SK-N-SH (cell line): ENCODE measurements around the gene PER3. TPM values are rescaled to one million over a fixed set of nuclear protein-coding genes. Genes with fewer than 3 reads are reported as not detected.

Source experiments
- CTCF ChIA-PET: fragments of 300-600, 350-600 bp; formaldehyde crosslinking; extraction: SDS; loops from one replicate; lab custom pipeline; 2021; lab: Yijun Ruan, JAX
- POLR2A ChIA-PET: fragments of 350-600 bp; sonication (Branson Sonifier 250); formaldehyde crosslinking; extraction: SDS; loops from one replicate; lab custom pipeline; 2020; ENCODE audit warnings: antibody characterized with exemption, inconsistent platforms; lab: Yijun Ruan, JAX
- DNase-seq: peaks from one replicate; pipeline ENCODE4 v3.0.0; 2012
- H2AFZ ChIP-seq: fragments of 200-600 bp; sonication (generic); 2 replicates; pipeline ENCODE4 v1.8.1; 2016; ENCODE audit warnings: antibody characterized with exemption, mild to moderate bottlenecking, low read depth
- H3F3A ChIP-seq: fragments of 200-600 bp; sonication (generic); replicated peaks from 2 replicates; pipeline ENCODE3; 2016; ENCODE audit warnings: antibody characterized with exemption, mild to moderate bottlenecking; ENCODE audit not compliant: insufficient read depth
- H3K27ac ChIP-seq, 2 experiments: fragments of 200-500 bp in 1 of 2; fragments of 200-600 bp in 1 of 2; sonication (Bioruptor generic) in 1 of 2; sonication (generic), shearing (Covaris generic) in 1 of 2; 2 replicates each; pipeline versions ENCODE4 v1.5.1 to v1.6.1; 2014 to 2016; ENCODE audit warnings: low read depth in 2 of 2, inconsistent platforms in 1 of 2, low read length in 1 of 2, mild to moderate bottlenecking in 1 of 2, mixed read lengths in 1 of 2
- H3K27me3 ChIP-seq: fragments of 200-600 bp; sonication (generic), shearing (Covaris generic); 2 replicates; pipeline ENCODE4 v1.6.1; 2016; ENCODE audit warnings: mixed run types; ENCODE audit not compliant: insufficient read depth
- H3K36me3 ChIP-seq, 2 experiments: fragments of 200-500 bp in 1 of 2; fragments of 200-600 bp in 1 of 2; sonication (Bioruptor generic) in 1 of 2; sonication (generic) in 1 of 2; replicated peaks in 1 of 2; 2 replicates each; pipeline versions ENCODE3 to v1.5.1; 2014 to 2016; ENCODE audit warnings: low read length in 1 of 2, mild to moderate bottlenecking in 1 of 2; ENCODE audit not compliant: insufficient read depth in 2 of 2, control insufficient read depth in 1 of 2
- H3K4me1 ChIP-seq, 2 experiments: fragments of 200-500 bp in 1 of 2; fragments of 200-600 bp in 1 of 2; sonication (Bioruptor generic) in 1 of 2; sonication (generic), shearing (Covaris generic) in 1 of 2; 2 replicates each; pipeline versions ENCODE4 v1.5.1 to v1.6.1; 2014 to 2016; ENCODE audit warnings: low read depth in 1 of 2, low read length in 1 of 2, mixed run types in 1 of 2; ENCODE audit not compliant: insufficient read depth in 2 of 2, control insufficient read depth in 1 of 2
- H3K4me2 ChIP-seq: fragments of 200-600 bp; sonication (generic), shearing (Covaris generic); 2 replicates; pipeline ENCODE4 v1.6.1; 2017; ENCODE audit warnings: mixed run types
- H3K4me3 ChIP-seq, 2 experiments: fragments of 200-500 bp in 1 of 2; fragments of 200-600 bp in 1 of 2; sonication (Bioruptor generic) in 1 of 2; sonication (generic), shearing (Covaris generic) in 1 of 2; 2 replicates each; pipeline versions ENCODE4 v1.5.1 to v1.8.1; 2014 to 2016; ENCODE audit warnings: low read depth in 2 of 2, inconsistent platforms in 1 of 2, low read length in 1 of 2, mild to moderate bottlenecking in 1 of 2, mixed read lengths in 1 of 2, moderate library complexity in 1 of 2
- H3K79me2 ChIP-seq: fragments of 200-600 bp; sonication (generic); 2 replicates; pipeline ENCODE4 v1.8.1; 2017; ENCODE audit warnings: mild to moderate bottlenecking; ENCODE audit not compliant: insufficient read depth
- H3K9ac ChIP-seq: fragments of 200-600 bp; sonication (generic); 2 replicates; pipeline ENCODE4 v1.6.1; 2017; ENCODE audit warnings: mixed run types
- H3K9me2 ChIP-seq: fragments of 200-600 bp; sonication (generic); 2 replicates; pipeline ENCODE4 v1.6.1; 2017; ENCODE audit warnings: mixed run types
- H3K9me3 ChIP-seq: fragments of 200-600 bp; sonication (generic); 2 replicates; pipeline ENCODE4 v1.6.1; 2017; ENCODE audit warnings: mixed run types, mild to moderate bottlenecking, moderate library complexity
- H4K20me1 ChIP-seq: fragments of 200-600 bp; sonication (generic); 2 replicates; pipeline ENCODE4 v1.6.1; 2017; ENCODE audit warnings: mild to moderate bottlenecking, mixed run types; ENCODE audit not compliant: insufficient read depth
- EP300 ChIP-seq, 2 experiments: IDR thresholded peaks; 2 replicates each; pipeline versions ENCODE4 v1.4.0 to v1.6.1; 2012; ENCODE audit warnings: borderline replicate concordance in 1 of 2, low read depth in 1 of 2, low read length in 1 of 2
- FOSL2 ChIP-seq: IDR thresholded peaks from 2 replicates; pipeline ENCODE4 v1.4.0; 2012; ENCODE audit warnings: low read depth, mild to moderate bottlenecking, moderate library complexity, borderline replicate concordance
- GATA2 ChIP-seq: sonication (generic); formaldehyde crosslinking; IDR thresholded peaks from 2 replicates; pipeline ENCODE4 v1.5.0; 2020; ENCODE audit warnings: mild to moderate bottlenecking, missing genetic modification reagents
- IRF3 ChIP-seq: fragments of 150-350 bp; IDR thresholded peaks from 2 replicates; pipeline ENCODE4 v1.6.1; 2016; ENCODE audit warnings: mild to moderate bottlenecking, low read depth, low read length
- NFIC ChIP-seq: IDR thresholded peaks from 2 replicates; pipeline ENCODE4 v1.4.0; 2012; ENCODE audit warnings: borderline replicate concordance
- RAD21 ChIP-seq: IDR thresholded peaks from 2 replicates; pipeline ENCODE4 v1.6.1; 2012; ENCODE audit warnings: mild to moderate bottlenecking, low read length
- REST ChIP-seq: IDR thresholded peaks from 2 replicates; pipeline ENCODE4 v1.6.1; 2012; ENCODE audit warnings: mild to moderate bottlenecking, low read depth, low read length, moderate library complexity
- SMC3 ChIP-seq: IDR thresholded peaks from 2 replicates; pipeline ENCODE4 v1.6.1; 2012; ENCODE audit warnings: low read depth, low read length, improper control_type of control experiment
- TAF1 ChIP-seq: IDR thresholded peaks from 2 replicates; pipeline ENCODE4 v1.6.1; 2012; ENCODE audit warnings: low read depth, mild to moderate bottlenecking, low read length, moderate library complexity, borderline replicate concordance
- USF1 ChIP-seq: IDR thresholded peaks from 2 replicates; pipeline ENCODE4 v1.4.0; 2012; ENCODE audit warnings: low read depth, borderline replicate concordance
- WGBS: methylation state at CpG from one replicate; pipeline ENCODE4 v1.1.6; 2017; ENCODE audit warnings: low lambda C conversion rate; 5-methylcytosine and 5-hydroxymethylcytosine counted together
- polyA plus RNA-seq, 3 experiments: library from polyadenylated mRNA; depleted of rRNA; stranded (reverse); fragments of >200 nt; gene quantifications; 2 replicates each; pipeline ENCODE4 v1.2.3, GENCODE V29; 2012

PER3 gene
- polyA plus RNA-seq, 1 of the 3 experiments (the other 2 are of a cell fraction): 6.0 TPM

GRCh38 chr1:7777591-7777990 is 6.5 kb upstream of the PER3 start:
- H3K36me3 ChIP-seq: peaks cover 56 to 63% of the 10 kb centered on the region in 2 experiments
- H3K79me2 ChIP-seq: peaks cover 43% of the 10 kb centered on the region
- no peaks in the 10 kb centered on the region for H3K27me3 ChIP-seq
- H3K4me2 ChIP-seq: no peak overlapping the region
- H3K9ac ChIP-seq: no peak overlapping the region
- no peak overlapping the region for H3K4me3 ChIP-seq
- POLR2A ChIA-PET: no interaction called here
- no peak overlapping the region for H3K27ac ChIP-seq
- DNase-seq: no peak
- H3K4me1 ChIP-seq: peaks cover 0 to under 1% of the 10 kb centered on the region in 2 experiments; a peak in 3 of 4 replicates
- H3K9me2 ChIP-seq: no peaks in the 10 kb centered on the region
- H3F3A ChIP-seq: peaks cover 24% of the 10 kb centered on the region
- 95% methylated on average over 3 of the region's 3 CpGs for WGBS
- H3K9me3 ChIP-seq: no peaks in the 10 kb centered on the region
- CTCF ChIA-PET: interaction anchor here (1.2 to 11.8 kb wide), 2 partner anchors 25 to 109 kb away, joined by 4 to 54 read pairs; no protein-coding TSS in a partner anchor
- TF ChIP-seq REST (no peak), TAF1 (no peak), EP300 (IDR thresholded peaks at IDR 0.05; ENCODE audit: borderline replicate concordance in 1 of 2, low read depth in 1 of 2, low read length in 1 of 2) (no peak)
- H4K20me1 ChIP-seq: peaks cover 23% of the 10 kb centered on the region; the same call in 1 of the 2 replicates
- H2AFZ ChIP-seq: no peak overlapping the region

- TF ChIP-seq USF1 (no peak), NFIC (no peak), TAF1 (no peak), RAD21 (no peak), GATA2 (CRISPR knock-in tag) (no peak), IRF3 (no peak), FOSL2 (no peak), REST (no peak), SMC3 (no peak)
- TF ChIP-seq, all 33 proteins: peak for 0
- H3F3A ChIP-seq: peaks cover 24% of the 10 kb centered on the region
- H3K27ac ChIP-seq: no peak overlapping the region
- DNase-seq: no peak
- H3K4me1 ChIP-seq: no peaks in the 10 kb centered on the region
- no peak overlapping the region for H3K4me2 ChIP-seq
- CTCF ChIA-PET: interaction anchor here (1.2 to 11.8 kb wide), 2 partner anchors 26 to 110 kb away, joined by 4 to 54 read pairs; no protein-coding TSS in a partner anchor
- peaks cover 55 to 57% of the 10 kb centered on the region in 2 experiments for H3K36me3 ChIP-seq
- no peak overlapping the region for H3K9ac ChIP-seq
- H3K4me3 ChIP-seq: no peak overlapping the region
- peaks cover 37% of the 10 kb centered on the region for H3K79me2 ChIP-seq
- H3K9me2 ChIP-seq: no peaks in the 10 kb centered on the region
- POLR2A ChIA-PET: no interaction called here
- no peaks in the 10 kb centered on the region for H3K9me3 ChIP-seq
- no peaks in the 10 kb centered on the region for H3K27me3 ChIP-seq
- H2AFZ ChIP-seq: no peak overlapping the region
- WGBS: 95% methylated on average over 4 of the region's 4 CpGs
- H4K20me1 ChIP-seq: peaks cover 19% of the 10 kb centered on the region; the same call in 1 of the 2 replicates
Measured at GRCh38 chr1:7778133-7778628, 5.9 kb upstream of the PER3 start.
